Measurements from ENCODE around the gene VSIG1. TPM values are rescaled to one million over a fixed set of nuclear protein-coding genes. Genes with fewer than 3 reads are reported as not detected.

VSIG1 gene
- total and polyA plus RNA-seq, 10 of the 15 experiments (the other 5 are each of a cell fraction or from before 2014, with no cell fraction given): 0.04 to 0.08 (median 0.06) TPM; not detected in 7

- no peak for TF ChIP-seq SKIL (IDR thresholded peaks at IDR 0.05; ENCODE audit: low read depth, poor library complexity, severe bottlenecking)
Observed at GRCh38 chrX:108033890-108034289, 11.0 kb upstream of the VSIG1 start (continued).

- SMC1A ChIA-PET (ENCODE audit: uncharacterized antibody, unreplicated experiment): no interaction called here
- TF ChIP-seq STAT1 (conservative IDR thresholded peaks at IDR 0.05) (no peak), MTA2 (IDR thresholded peaks at IDR 0.05; ENCODE audit: low read depth) (no peak), ELK1 (IDR thresholded peaks at IDR 0.05; ENCODE audit: low read depth, low read length) (no peak)
- FAIRE-seq (no peak), ATAC-seq (no peak), DNase-seq (ENCODE audit: low read depth, low spot score) (no peak)
- POLR2A ChIA-PET: no interaction called here
- Histone ChIP-seq H3K27ac (ENCODE audit: control insufficient read depth, insufficient read depth) (no peak overlapping the region), H4K20me1 (ENCODE audit: control insufficient read depth, insufficient read depth) (no peaks in the 10 kb centered on the region), H3K36me3 (ENCODE audit: control insufficient read depth in 2 of 2, insufficient read depth in 2 of 2, low read length in 1 of 2) (no peaks in the 10 kb centered on the region), H2AFZ (ENCODE audit: control insufficient read depth, low read depth, low read length) (no peak overlapping the region), H3K79me2 (ENCODE audit: control insufficient read depth, insufficient read depth, low read length) (no peaks in the 10 kb centered on the region), H3K9me3 (replicated peaks; ENCODE audit: control insufficient read depth, insufficient read depth, low read length) (no peaks in the 10 kb centered on the region), H3K4me1 (ENCODE audit: control insufficient read depth, insufficient read depth, low read length) (no peaks in the 10 kb centered on the region), H3K9ac (ENCODE audit: control insufficient read depth, insufficient read depth, low read length) (no peak overlapping the region), H3K4me3 (no peak overlapping the region), H3K4me2 (ENCODE audit: control insufficient read depth, insufficient read depth) (no peak overlapping the region), H3K27me3 (replicated peaks in 1 of 2; ENCODE audit: control insufficient read depth in 2 of 2, insufficient read depth in 2 of 2, low read length in 1 of 2) (no peaks in the 10 kb centered on the region)
- BruUV-seq (replicated peaks): no TSS peak
- in situ Hi-C loops (cut with MboI) (no loop called here), intact Hi-C loops (cut with micrococcal nuclease; ENCODE audit: unreplicated experiment) (no loop called here)
- 38% methylated on average over 3 of the region's 3 CpGs for WGBS (ENCODE audit: insufficient coverage, insufficient replicate concordance, low lambda C conversion rate, missing lambda C conversion rate)
- CTCF ChIA-PET: interaction anchor here (1.5 kb wide), 1 partner anchor 14 kb away, joined by 4 read pairs; no protein-coding TSS in a partner anchor
- RAD21 ChIA-PET (ENCODE audit: unreplicated experiment): no interaction called here
Observed at GRCh38 chrX:108034725-108035124, 10.1 kb upstream of the VSIG1 start.

Measured in GM12878 (cell line).